Endothelial cell (in vitro differentiated cells): ENCODE data around the gene INIP. TPM values are rescaled to one million over a fixed set of nuclear protein-coding genes. Genes with fewer than 3 reads are reported as not detected.

Experiments
- DNase-seq: peaks from one replicate; pipeline ENCODE4 v3.0.0; 2021; ENCODE audit warnings: low spot score
- H3K27ac Mint-ChIP-seq: one replicate; pipeline ENCODE4 v1.8.0; 2021; ENCODE audit warnings: mixed read lengths, inconsistent platforms; ENCODE audit not compliant: unreplicated experiment
- H3K27me3 Mint-ChIP-seq: one replicate; pipeline ENCODE4 v1.8.0; 2021; ENCODE audit warnings: mild to moderate bottlenecking, moderate library complexity, mixed read lengths, inconsistent platforms; ENCODE audit not compliant: unreplicated experiment
- H3K36me3 Mint-ChIP-seq: one replicate; pipeline ENCODE4 v1.8.0; 2021; ENCODE audit warnings: mild to moderate bottlenecking, low read depth, mixed read lengths, inconsistent platforms; ENCODE audit not compliant: unreplicated experiment
- H3K4me1 Mint-ChIP-seq: one replicate; pipeline ENCODE4 v1.8.0; 2021; ENCODE audit warnings: mild to moderate bottlenecking, mixed read lengths, inconsistent platforms; ENCODE audit not compliant: unreplicated experiment
- H3K4me3 Mint-ChIP-seq: one replicate; pipeline ENCODE4 v1.8.0; 2021; ENCODE audit warnings: mild to moderate bottlenecking, mixed read lengths, inconsistent platforms; ENCODE audit not compliant: unreplicated experiment
- H3K9me3 Mint-ChIP-seq: one replicate; pipeline ENCODE4 v1.8.0; 2021; ENCODE audit warnings: mixed read lengths, inconsistent platforms; ENCODE audit not compliant: unreplicated experiment
- CTCF ChIP-seq: fragments of 200-600 bp; sonication (generic); IDR thresholded peaks from one replicate; pipeline ENCODE4 v1.5.0; 2021; ENCODE audit warnings: antibody characterized with exemption; ENCODE audit not compliant: unreplicated experiment
- total RNA-seq: library from RNA; stranded (reverse); fragmentation: NEBNext Ultra II Directional; extraction: Animal tissue kit (Norgen Biotek cat#: 25700); gene quantifications from one replicate; pipeline ENCODE4 v1.2.1, GENCODE V29; 2021; ENCODE audit not compliant: unreplicated experiment

INIP gene
- total RNA-seq, 1 donor from 2014 or later: 20.8 TPM

GRCh38 chr9:112659906-112660305, 58.0 kb downstream of the INIP start:
- no peaks in the 10 kb centered on the region for H3K36me3 Mint-ChIP-seq
- TF ChIP-seq CTCF: no peak
- H3K4me1 Mint-ChIP-seq: no peaks in the 10 kb centered on the region
- DNase-seq: no peak
- no peaks in the 10 kb centered on the region for H3K9me3 Mint-ChIP-seq
- no peaks in the 10 kb centered on the region for H3K27me3 Mint-ChIP-seq
- H3K27ac Mint-ChIP-seq: no peak overlapping the region
- H3K4me3 Mint-ChIP-seq: no peak overlapping the region

GRCh38 chr9:112655668-112656067, 62.2 kb downstream of the INIP start:
- no peak overlapping the region for H3K27ac Mint-ChIP-seq
- H3K27me3 Mint-ChIP-seq: peaks cover 3% of the 10 kb centered on the region
- H3K4me1 Mint-ChIP-seq: no peaks in the 10 kb centered on the region
- no peak for DNase-seq
- no peaks in the 10 kb centered on the region for H3K9me3 Mint-ChIP-seq
- TF ChIP-seq CTCF: no peak
- no peak overlapping the region for H3K4me3 Mint-ChIP-seq
- H3K36me3 Mint-ChIP-seq: no peaks in the 10 kb centered on the region

GRCh38 chr9:112654282-112654681, 63.6 kb downstream of the INIP start:
- H3K9me3 Mint-ChIP-seq: no peaks in the 10 kb centered on the region
- no peaks in the 10 kb centered on the region for H3K36me3 Mint-ChIP-seq
- no peak overlapping the region for H3K27ac Mint-ChIP-seq
- peaks cover 3% of the 10 kb centered on the region for H3K27me3 Mint-ChIP-seq
- no peak for DNase-seq
- no peak overlapping the region for H3K4me3 Mint-ChIP-seq
- no peaks in the 10 kb centered on the region for H3K4me1 Mint-ChIP-seq
- no peak for TF ChIP-seq CTCF

GRCh38 chr9:112648624-112649023, 69.3 kb downstream of the INIP start:
- H3K4me1 Mint-ChIP-seq: no peaks in the 10 kb centered on the region
- H3K27me3 Mint-ChIP-seq: peaks cover 3% of the 10 kb centered on the region
- no peak for TF ChIP-seq CTCF
- H3K36me3 Mint-ChIP-seq: peaks cover 22% of the 10 kb centered on the region
- no peak overlapping the region for H3K27ac Mint-ChIP-seq
- peaks cover 5% of the 10 kb centered on the region for H3K9me3 Mint-ChIP-seq
- DNase-seq: no peak
- no peak overlapping the region for H3K4me3 Mint-ChIP-seq

- no peak for TF ChIP-seq CTCF
- no peak overlapping the region for H3K27ac Mint-ChIP-seq
- peaks cover 22% of the 10 kb centered on the region for H3K36me3 Mint-ChIP-seq
- no peak for DNase-seq
- H3K4me3 Mint-ChIP-seq: peak overlapping the region; percentile 29
- no peaks in the 10 kb centered on the region for H3K4me1 Mint-ChIP-seq
- H3K9me3 Mint-ChIP-seq: peaks cover 5% of the 10 kb centered on the region
- peaks cover 3% of the 10 kb centered on the region for H3K27me3 Mint-ChIP-seq
These were observed 70.3 kb downstream of the INIP start for GRCh38 chr9:112647596-112647995.
